ENCODE results near the gene RFTN2. TPM values are rescaled to one million over a fixed set of nuclear protein-coding genes. Genes with fewer than 3 reads are reported as not detected.

RFTN2 gene
- total and polyA plus RNA-seq, 2 of the 13 experiments (the other 11 are each of a cell fraction or from before 2014, with no cell fraction given) = not detected

DNA sequence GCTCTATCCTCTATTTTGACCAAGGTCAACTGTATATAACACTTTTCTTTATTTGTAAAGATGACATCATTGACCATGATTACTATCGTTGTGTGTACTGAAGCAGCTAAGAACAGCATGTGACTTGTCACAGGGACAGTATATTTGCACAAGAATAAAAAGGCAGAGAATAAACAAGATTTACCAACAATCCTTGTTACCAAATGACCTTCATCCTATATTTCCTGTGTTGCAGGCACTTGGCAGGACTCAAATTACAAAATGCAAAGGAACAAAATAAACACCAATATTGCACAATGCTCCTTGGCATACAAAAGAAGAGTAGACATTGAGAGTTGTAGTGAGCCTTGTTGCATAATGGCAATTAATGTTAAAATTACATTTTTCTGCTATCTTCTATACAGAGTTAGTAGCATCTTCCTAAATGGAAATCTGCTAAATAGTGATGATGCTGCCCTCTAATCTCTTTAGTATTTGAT lies 61.8 kb downstream of the RFTN2 start (continued):
- TF ChIP-seq HOMEZ (CRISPR knock-in tag; IDR thresholded peaks at IDR 0.05; ENCODE audit: low read depth) (peak; percentile 97), JUND (CRISPR knock-in tag; IDR thresholded peaks at IDR 0.05) (peak; percentile 98), SMAD9 (CRISPR knock-in tag; IDR thresholded peaks at IDR 0.05) (no peak), ZSCAN25 (CRISPR knock-in tag; IDR thresholded peaks at IDR 0.05) (no peak), DNMT1 (CRISPR knock-in tag; IDR thresholded peaks at IDR 0.05) (no peak), NR2F2 (IDR thresholded peaks at IDR 0.05; ENCODE audit: borderline replicate concordance, low read depth) (peak; percentile 98), ZNF550 (CRISPR knock-in tag; IDR thresholded peaks at IDR 0.05; ENCODE audit: borderline replicate concordance) (no peak), PPARG (CRISPR knock-in tag; conservative IDR thresholded peaks at IDR 0.05) (peak; percentile 100), SOX13 (IDR thresholded peaks at IDR 0.05) (peak; percentile 98), SOX13 (CRISPR knock-in tag; conservative IDR thresholded peaks at IDR 0.05 in 1 of 2, IDR thresholded peaks at IDR 0.05 in 1 of 2) (peak in 1 of 2 experiments; percentile 100; a peak in 2 of 4 replicates), ERF (CRISPR knock-in tag; IDR thresholded peaks at IDR 0.05) (peak; percentile 99), NONO (IDR thresholded peaks at IDR 0.05) (no peak), NONO (CRISPR knock-in tag; conservative IDR thresholded peaks at IDR 0.05) (peak; percentile 92), HIVEP1 (CRISPR knock-in tag; IDR thresholded peaks at IDR 0.05) (no peak), ARHGAP35 (CRISPR knock-in tag; IDR thresholded peaks at IDR 0.05; ENCODE audit: borderline replicate concordance) (no peak), ISX (CRISPR knock-in tag; conservative IDR thresholded peaks at IDR 0.05) (no peak), ZNF563 (CRISPR knock-in tag; IDR thresholded peaks at IDR 0.05) (no peak), ZNF75D (CRISPR knock-in tag; IDR thresholded peaks at IDR 0.05; ENCODE audit: borderline replicate concordance) (no peak), PAWR (CRISPR knock-in tag; IDR thresholded peaks at IDR 0.05; ENCODE audit: borderline replicate concordance) (no peak)
- TF ChIP-seq, protein P1, sequence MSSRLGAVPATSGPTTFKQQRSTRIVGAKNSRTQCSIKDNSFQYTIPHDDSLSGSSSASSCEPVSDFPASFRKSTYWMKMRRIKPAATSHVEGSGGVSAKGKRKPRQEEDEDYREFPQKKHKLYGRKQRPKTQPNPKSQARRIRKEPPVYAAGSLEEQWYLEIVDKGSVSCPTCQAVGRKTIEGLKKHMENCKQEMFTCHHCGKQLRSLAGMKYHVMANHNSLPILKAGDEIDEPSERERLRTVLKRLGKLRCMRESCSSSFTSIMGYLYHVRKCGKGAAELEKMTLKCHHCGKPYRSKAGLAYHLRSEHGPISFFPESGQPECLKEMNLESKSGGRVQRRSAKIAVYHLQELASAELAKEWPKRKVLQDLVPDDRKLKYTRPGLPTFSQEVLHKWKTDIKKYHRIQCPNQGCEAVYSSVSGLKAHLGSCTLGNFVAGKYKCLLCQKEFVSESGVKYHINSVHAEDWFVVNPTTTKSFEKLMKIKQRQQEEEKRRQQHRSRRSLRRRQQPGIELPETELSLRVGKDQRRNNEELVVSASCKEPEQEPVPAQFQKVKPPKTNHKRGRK (CRISPR knock-in tag; IDR thresholded peaks at IDR 0.05) = no peak
- TF ChIP-seq, protein P2, sequence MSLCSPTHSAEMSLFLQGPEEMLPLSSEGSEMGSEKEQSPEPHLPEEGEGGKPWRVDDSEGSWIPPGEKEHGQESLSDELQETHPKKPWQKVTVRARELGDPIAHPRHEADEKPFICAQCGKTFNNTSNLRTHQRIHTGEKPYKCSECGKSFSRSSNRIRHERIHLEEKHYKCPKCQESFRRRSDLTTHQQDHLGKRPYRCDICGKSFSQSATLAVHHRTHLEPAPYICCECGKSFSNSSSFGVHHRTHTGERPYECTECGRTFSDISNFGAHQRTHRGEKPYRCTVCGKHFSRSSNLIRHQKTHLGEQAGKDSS (CRISPR knock-in tag; IDR thresholded peaks at IDR 0.05; ENCODE audit: borderline replicate concordance, low read depth) = 0 out of 2 replicates have a peak, but pooled peaks have one; percentile 42
- TF ChIP-seq, protein P3, sequence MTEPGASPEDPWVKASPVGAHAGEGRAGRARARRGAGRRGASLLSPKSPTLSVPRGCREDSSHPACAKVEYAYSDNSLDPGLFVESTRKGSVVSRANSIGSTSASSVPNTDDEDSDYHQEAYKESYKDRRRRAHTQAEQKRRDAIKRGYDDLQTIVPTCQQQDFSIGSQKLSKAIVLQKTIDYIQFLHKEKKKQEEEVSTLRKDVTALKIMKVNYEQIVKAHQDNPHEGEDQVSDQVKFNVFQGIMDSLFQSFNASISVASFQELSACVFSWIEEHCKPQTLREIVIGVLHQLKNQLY (CRISPR knock-in tag; IDR thresholded peaks at IDR 0.05) = peak; percentile 98
- TF ChIP-seq, protein P4, sequence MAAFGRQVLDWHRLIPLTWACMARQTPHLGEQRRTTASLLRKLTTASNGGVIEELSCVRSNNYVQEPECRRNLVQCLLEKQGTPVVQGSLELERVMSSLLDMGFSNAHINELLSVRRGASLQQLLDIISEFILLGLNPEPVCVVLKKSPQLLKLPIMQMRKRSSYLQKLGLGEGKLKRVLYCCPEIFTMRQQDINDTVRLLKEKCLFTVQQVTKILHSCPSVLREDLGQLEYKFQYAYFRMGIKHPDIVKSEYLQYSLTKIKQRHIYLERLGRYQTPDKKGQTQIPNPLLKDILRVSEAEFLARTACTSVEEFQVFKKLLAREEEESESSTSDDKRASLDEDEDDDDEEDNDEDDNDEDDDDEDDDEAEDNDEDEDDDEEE (CRISPR knock-in tag; IDR thresholded peaks at IDR 0.05) = no peak
- TF ChIP-seq, protein P5, sequence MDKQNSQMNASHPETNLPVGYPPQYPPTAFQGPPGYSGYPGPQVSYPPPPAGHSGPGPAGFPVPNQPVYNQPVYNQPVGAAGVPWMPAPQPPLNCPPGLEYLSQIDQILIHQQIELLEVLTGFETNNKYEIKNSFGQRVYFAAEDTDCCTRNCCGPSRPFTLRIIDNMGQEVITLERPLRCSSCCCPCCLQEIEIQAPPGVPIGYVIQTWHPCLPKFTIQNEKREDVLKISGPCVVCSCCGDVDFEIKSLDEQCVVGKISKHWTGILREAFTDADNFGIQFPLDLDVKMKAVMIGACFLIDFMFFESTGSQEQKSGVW (CRISPR knock-in tag; IDR thresholded peaks at IDR 0.05; ENCODE audit: borderline replicate concordance) = no peak

All from HepG2 (cell line).